Measurements from ENCODE around the gene TMEM125.

TMEM125 gene

GRCh38 chr1:43273708-43274107, 3.9 kb downstream of the TMEM125 start:
- peaks cover 0 to 7% (median 0%) of the 10 kb centered on the region in 5 donors for H3K27me3 ChIP-seq (ENCODE audit: control insufficient read depth in 5 of 5, insufficient read depth in 4 of 5, low read length in 5 of 5)
- no peak overlapping the region for H3K4me3 ChIP-seq (ENCODE audit: low read depth in 1 of 5, low read length in 5 of 5)
- no peak overlapping the region for H3K9ac ChIP-seq (ENCODE audit: low read length in 5 of 5)
- H3K9me3 ChIP-seq (ENCODE audit: control insufficient read depth in 5 of 5, low read length in 5 of 5), result no peaks in the 10 kb centered on the region
- H3K27ac ChIP-seq (ENCODE audit: low read depth, low read length), result no peak overlapping the region
- peaks cover 0 to 25% (median 12%) of the 10 kb centered on the region in 5 donors for H3K4me1 ChIP-seq (ENCODE audit: control insufficient read depth in 5 of 5, insufficient read depth in 5 of 5, low read length in 5 of 5)
- no peaks in the 10 kb centered on the region for H3K36me3 ChIP-seq (ENCODE audit: control insufficient read depth in 5 of 5, insufficient read depth in 5 of 5, low read length in 5 of 5)

- Histone ChIP-seq H3K9me3 (ENCODE audit: control insufficient read depth in 5 of 5, low read length in 5 of 5) (no peaks in the 10 kb centered on the region), H3K36me3 (ENCODE audit: control insufficient read depth in 5 of 5, insufficient read depth in 5 of 5, low read length in 5 of 5) (no peaks in the 10 kb centered on the region), H3K27ac (ENCODE audit: low read depth, low read length) (no peak overlapping the region), H3K9ac (ENCODE audit: low read length in 5 of 5) (no peak overlapping the region), H3K4me1 (ENCODE audit: control insufficient read depth in 5 of 5, insufficient read depth in 5 of 5, low read length in 5 of 5) (peaks cover 0 to 25% (median 12%) of the 10 kb centered on the region in 5 donors), H3K27me3 (ENCODE audit: control insufficient read depth in 5 of 5, insufficient read depth in 4 of 5, low read length in 5 of 5) (peaks cover 0 to 7% (median 0%) of the 10 kb centered on the region in 5 donors), H3K4me3 (ENCODE audit: low read depth in 1 of 5, low read length in 5 of 5) (peak overlapping the region in 2 of 5 donors; percentile 14 to 26)
These were observed 4.5 kb downstream of the TMEM125 start for GRCh38 chr1:43274125-43274803.

GRCh38 chr1:43274804-43275180, 5.0 kb downstream of the TMEM125 start:
- Histone ChIP-seq H3K27ac (ENCODE audit: low read depth, low read length) (no peak overlapping the region), H3K36me3 (ENCODE audit: control insufficient read depth in 5 of 5, insufficient read depth in 5 of 5, low read length in 5 of 5) (no peaks in the 10 kb centered on the region), H3K9ac (ENCODE audit: low read length in 5 of 5) (no peak overlapping the region), H3K4me1 (ENCODE audit: control insufficient read depth in 5 of 5, insufficient read depth in 5 of 5, low read length in 5 of 5) (peaks cover 0 to 25% (median 12%) of the 10 kb centered on the region in 5 donors), H3K9me3 (ENCODE audit: control insufficient read depth in 5 of 5, low read length in 5 of 5) (no peaks in the 10 kb centered on the region), H3K4me3 (ENCODE audit: low read depth in 1 of 5, low read length in 5 of 5) (no peak overlapping the region), H3K27me3 (ENCODE audit: control insufficient read depth in 5 of 5, insufficient read depth in 4 of 5, low read length in 5 of 5) (peaks cover 0 to 7% (median 0%) of the 10 kb centered on the region in 5 donors)

GRCh38 chr1:43275826-43276620, 6.2 kb downstream of the TMEM125 start:
- Histone ChIP-seq H3K4me1 (ENCODE audit: control insufficient read depth in 5 of 5, insufficient read depth in 5 of 5, low read length in 5 of 5) (peaks cover 0 to 21% (median 18%) of the 10 kb centered on the region in 5 donors), H3K27me3 (ENCODE audit: control insufficient read depth in 5 of 5, insufficient read depth in 4 of 5, low read length in 5 of 5) (no peaks in the 10 kb centered on the region), H3K36me3 (ENCODE audit: control insufficient read depth in 5 of 5, insufficient read depth in 5 of 5, low read length in 5 of 5) (no peaks in the 10 kb centered on the region), H3K9me3 (ENCODE audit: control insufficient read depth in 5 of 5, low read length in 5 of 5) (no peaks in the 10 kb centered on the region), H3K27ac (ENCODE audit: low read depth, low read length) (no peak overlapping the region), H3K9ac (ENCODE audit: low read length in 5 of 5) (no peak overlapping the region), H3K4me3 (ENCODE audit: low read depth in 1 of 5, low read length in 5 of 5) (no peak overlapping the region)

- Histone ChIP-seq H3K9me3 (ENCODE audit: control insufficient read depth in 5 of 5, low read length in 5 of 5) (no peaks in the 10 kb centered on the region), H3K4me3 (ENCODE audit: low read depth in 1 of 5, low read length in 5 of 5) (peak overlapping the region in 1 of 5 donors; percentile 13), H3K4me1 (ENCODE audit: control insufficient read depth in 5 of 5, insufficient read depth in 5 of 5, low read length in 5 of 5) (peaks cover 0 to 22% (median 18%) of the 10 kb centered on the region in 5 donors), H3K9ac (ENCODE audit: low read length in 5 of 5) (no peak overlapping the region), H3K27me3 (ENCODE audit: control insufficient read depth in 5 of 5, insufficient read depth in 4 of 5, low read length in 5 of 5) (no peaks in the 10 kb centered on the region), H3K27ac (ENCODE audit: low read depth, low read length) (no peak overlapping the region), H3K36me3 (ENCODE audit: control insufficient read depth in 5 of 5, insufficient read depth in 5 of 5, low read length in 5 of 5) (no peaks in the 10 kb centered on the region)
These were observed 6.9 kb downstream of the TMEM125 start for GRCh38 chr1:43276673-43277072.

- Histone ChIP-seq H3K9ac (ENCODE audit: low read length in 5 of 5) (no peak overlapping the region), H3K4me1 (ENCODE audit: control insufficient read depth in 5 of 5, insufficient read depth in 5 of 5, low read length in 5 of 5) (peaks cover 0 to 22% (median 18%) of the 10 kb centered on the region in 5 donors), H3K27ac (ENCODE audit: low read depth, low read length) (no peak overlapping the region), H3K27me3 (ENCODE audit: control insufficient read depth in 5 of 5, insufficient read depth in 4 of 5, low read length in 5 of 5) (no peaks in the 10 kb centered on the region), H3K36me3 (ENCODE audit: control insufficient read depth in 5 of 5, insufficient read depth in 5 of 5, low read length in 5 of 5) (no peaks in the 10 kb centered on the region), H3K9me3 (ENCODE audit: control insufficient read depth in 5 of 5, low read length in 5 of 5) (no peaks in the 10 kb centered on the region), H3K4me3 (ENCODE audit: low read depth in 1 of 5, low read length in 5 of 5) (no peak overlapping the region)
These were observed 7.5 kb downstream of the TMEM125 start for GRCh38 chr1:43277116-43277876.

GRCh38 chr1:43279161-43279560, 9.4 kb downstream of the TMEM125 start:
- Histone ChIP-seq H3K9me3 (ENCODE audit: control insufficient read depth in 5 of 5, low read length in 5 of 5) (no peaks in the 10 kb centered on the region), H3K9ac (ENCODE audit: low read length in 5 of 5) (no peak overlapping the region), H3K4me1 (ENCODE audit: control insufficient read depth in 5 of 5, insufficient read depth in 5 of 5, low read length in 5 of 5) (peaks cover 0 to 20% (median 17%) of the 10 kb centered on the region in 5 donors), H3K4me3 (ENCODE audit: low read depth in 1 of 5, low read length in 5 of 5) (no peak overlapping the region), H3K27me3 (ENCODE audit: control insufficient read depth in 5 of 5, insufficient read depth in 4 of 5, low read length in 5 of 5) (no peaks in the 10 kb centered on the region), H3K27ac (ENCODE audit: low read depth, low read length) (no peak overlapping the region), H3K36me3 (ENCODE audit: control insufficient read depth in 5 of 5, insufficient read depth in 5 of 5, low read length in 5 of 5) (no peaks in the 10 kb centered on the region)

- Histone ChIP-seq H3K27ac (ENCODE audit: low read depth, low read length) (no peak overlapping the region), H3K4me1 (ENCODE audit: control insufficient read depth in 5 of 5, insufficient read depth in 5 of 5, low read length in 5 of 5) (peaks cover 0 to 15% (median 12%) of the 10 kb centered on the region in 5 donors), H3K9me3 (ENCODE audit: control insufficient read depth in 5 of 5, low read length in 5 of 5) (no peaks in the 10 kb centered on the region), H3K9ac (ENCODE audit: low read length in 5 of 5) (no peak overlapping the region), H3K36me3 (ENCODE audit: control insufficient read depth in 5 of 5, insufficient read depth in 5 of 5, low read length in 5 of 5) (no peaks in the 10 kb centered on the region), H3K27me3 (ENCODE audit: control insufficient read depth in 5 of 5, insufficient read depth in 4 of 5, low read length in 5 of 5) (no peaks in the 10 kb centered on the region), H3K4me3 (ENCODE audit: low read depth in 1 of 5, low read length in 5 of 5) (no peak overlapping the region)
These were observed 9.9 kb downstream of the TMEM125 start for GRCh38 chr1:43279666-43280065.

- H3K4me1 ChIP-seq (ENCODE audit: control insufficient read depth in 5 of 5, insufficient read depth in 5 of 5, low read length in 5 of 5), result peaks cover 0 to 13% (median 11%) of the 10 kb centered on the region in 5 donors
- no peaks in the 10 kb centered on the region for H3K27me3 ChIP-seq (ENCODE audit: control insufficient read depth in 5 of 5, insufficient read depth in 4 of 5, low read length in 5 of 5)
- no peak overlapping the region for H3K27ac ChIP-seq (ENCODE audit: low read depth, low read length)
- H3K4me3 ChIP-seq (ENCODE audit: low read depth in 1 of 5, low read length in 5 of 5), result no peak overlapping the region
- H3K9ac ChIP-seq (ENCODE audit: low read length in 5 of 5), result no peak overlapping the region
- no peaks in the 10 kb centered on the region for H3K9me3 ChIP-seq (ENCODE audit: control insufficient read depth in 5 of 5, low read length in 5 of 5)
- H3K36me3 ChIP-seq (ENCODE audit: control insufficient read depth in 5 of 5, insufficient read depth in 5 of 5, low read length in 5 of 5), result no peaks in the 10 kb centered on the region
These were observed 10.9 kb downstream of the TMEM125 start for GRCh38 chr1:43280692-43281091.

All from subcutaneous abdominal adipose tissue (tissue), 5 donors.